Transverse colon (tissue), 4 donors: Measurements from ENCODE around the gene ABO. TPM values are rescaled to one million over a fixed set of nuclear protein-coding genes. Genes with fewer than 3 reads are reported as not detected.
"Not testable (repeated sequence)": the region's sequence is repeated elsewhere in the genome, so short reads cannot be mapped to it uniquely, and the experiment has no call there.

Source experiments
- DNase-seq: peaks from one replicate; pipeline ENCODE4 v3.0.0-alpha.2; 2019
- H3K27ac ChIP-seq, 4 donors: fragments of 200-600 bp; sonication (generic); 2 replicates each; pipeline ENCODE4 v1.5.1; 2016 to 2018; ENCODE audit warnings: inconsistent platforms in 4 of 4
- H3K27me3 ChIP-seq: fragments of 200-600 bp; sonication (generic); 2 replicates; pipeline ENCODE4 v1.5.1; 2017; ENCODE audit warnings: inconsistent platforms
- H3K36me3 ChIP-seq, 4 donors: fragments of 200-600 bp; sonication (generic); 2 replicates each; pipeline ENCODE4 v1.5.1; 2017 to 2019; ENCODE audit warnings: inconsistent platforms in 4 of 4
- H3K4me1 ChIP-seq, 4 donors: fragments of 200-600 bp; sonication (generic); 2 replicates each; pipeline ENCODE4 v1.5.1; 2017 to 2020; ENCODE audit warnings: inconsistent platforms in 4 of 4
- H3K4me3 ChIP-seq, 4 donors: fragments of 200-600 bp; sonication (generic); 1 replicate in 1 of 4; 2 replicates in 3 of 4; pipeline versions ENCODE4 v1.5.1 to v1.6.1; 2017 to 2019; ENCODE audit warnings: inconsistent platforms in 4 of 4
- H3K9me3 ChIP-seq, 2 donors: fragments of 200-600 bp; sonication (generic); 2 replicates each; pipeline ENCODE4 v1.5.1; 2017 to 2019; ENCODE audit warnings: inconsistent platforms in 2 of 2
- EP300 ChIP-seq: sonication (generic); formaldehyde crosslinking; IDR thresholded peaks from one replicate; pipeline ENCODE4 v1.6.1; 2017; ENCODE audit warnings: antibody characterized with exemption, low read depth
- POLR2A ChIP-seq: fragments of 450-650 bp; IDR thresholded peaks from one replicate; pipeline ENCODE4 v1.6.1; 2016; ENCODE audit warnings: antibody characterized with exemption, mild to moderate bottlenecking, moderate library complexity
- POLR2AphosphoS5 ChIP-seq, 3 donors: sonication (generic); formaldehyde crosslinking; IDR thresholded peaks; one replicate each; pipeline ENCODE4 v1.6.1; 2016; ENCODE audit warnings: antibody characterized with exemption in 3 of 3
- WGBS, 2 donors: methylation state at CpG; one replicate each; pipeline ENCODE4 v1.1.5; 2018; ENCODE audit warnings: low coverage in 1 of 2; 5-methylcytosine and 5-hydroxymethylcytosine counted together
- in situ Hi-C, 4 donors: fragments of 200-750 bp; cut with MboI; loops; one replicate each; pipeline versions ENCODE4 v1.15.0 to v1.15.1; 2017; ENCODE audit warnings: low sequenced_read_pairs in 3 of 4, low pct_ligation_motif_present in 1 of 4, low pct_unique_long_range_greater_than_20kb in 1 of 4
- intact Hi-C: fragments of 100-400 bp; cut with DNase I; formaldehyde crosslinking; loops from one replicate; pipeline ENCODE4 v1.15.1; 2023; ENCODE audit warnings: low total_unique reads
- total RNA-seq, 4 donors: library from RNA; depleted of rRNA; stranded (reverse); fragments of >200 nt; gene quantifications; one replicate each; pipeline ENCODE4 v1.1.0, GENCODE V29; 2016
- TF ChIP-seq, protein P1 (sequence below), 5 experiments: fragments of 200-600 bp in 3 of 5; fragments of 450-650 bp in 2 of 5; sonication (generic) in 3 of 5; IDR thresholded peaks; 1 replicate in 2 of 5; 2 replicates in 3 of 5; pipeline ENCODE4 v1.5.1; 2016 to 2017; ENCODE audit warnings: antibody characterized with exemption in 5 of 5, inconsistent platforms in 3 of 5, mild to moderate bottlenecking in 2 of 5, moderate library complexity in 1 of 5

The ABO gene
- total RNA-seq, 4 donors from 2014 or later = 77.4 to 199 (median 141) TPM

DNA sequence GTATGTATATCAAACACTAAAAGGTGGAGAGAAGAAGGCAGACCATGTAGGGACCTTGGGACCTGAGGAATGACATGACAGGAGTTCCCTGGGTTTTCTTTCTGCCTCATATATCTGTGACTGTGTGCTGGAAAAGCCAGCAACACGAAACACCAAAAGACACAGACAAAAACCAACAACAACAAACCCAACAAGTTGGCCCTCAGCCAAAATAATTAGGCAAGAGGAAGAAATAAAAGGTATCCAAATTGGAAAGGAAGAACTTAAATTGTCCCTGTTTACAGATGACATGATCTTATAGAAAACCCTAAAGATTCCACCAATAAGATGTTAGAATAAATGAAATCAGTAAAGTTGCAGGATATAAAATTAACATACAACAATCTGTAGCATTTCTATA lies 21.7 kb downstream of the ABO start:
- no peaks in the 10 kb centered on the region for H3K9me3 ChIP-seq
- intact Hi-C loops = no loop called here
- H3K4me3 ChIP-seq = no peak overlapping the region
- no peak for DNase-seq
- H3K27me3 ChIP-seq = no peaks in the 10 kb centered on the region
- TF ChIP-seq POLR2AphosphoS5 (IDR thresholded peaks at IDR 0.05) (no peak), EP300 (no peak), POLR2A (no peak)
- TF ChIP-seq, protein P1, sequence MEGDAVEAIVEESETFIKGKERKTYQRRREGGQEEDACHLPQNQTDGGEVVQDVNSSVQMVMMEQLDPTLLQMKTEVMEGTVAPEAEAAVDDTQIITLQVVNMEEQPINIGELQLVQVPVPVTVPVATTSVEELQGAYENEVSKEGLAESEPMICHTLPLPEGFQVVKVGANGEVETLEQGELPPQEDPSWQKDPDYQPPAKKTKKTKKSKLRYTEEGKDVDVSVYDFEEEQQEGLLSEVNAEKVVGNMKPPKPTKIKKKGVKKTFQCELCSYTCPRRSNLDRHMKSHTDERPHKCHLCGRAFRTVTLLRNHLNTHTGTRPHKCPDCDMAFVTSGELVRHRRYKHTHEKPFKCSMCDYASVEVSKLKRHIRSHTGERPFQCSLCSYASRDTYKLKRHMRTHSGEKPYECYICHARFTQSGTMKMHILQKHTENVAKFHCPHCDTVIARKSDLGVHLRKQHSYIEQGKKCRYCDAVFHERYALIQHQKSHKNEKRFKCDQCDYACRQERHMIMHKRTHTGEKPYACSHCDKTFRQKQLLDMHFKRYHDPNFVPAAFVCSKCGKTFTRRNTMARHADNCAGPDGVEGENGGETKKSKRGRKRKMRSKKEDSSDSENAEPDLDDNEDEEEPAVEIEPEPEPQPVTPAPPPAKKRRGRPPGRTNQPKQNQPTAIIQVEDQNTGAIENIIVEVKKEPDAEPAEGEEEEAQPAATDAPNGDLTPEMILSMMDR (IDR thresholded peaks at IDR 0.05) = no peak
- peak overlapping the region; percentile 87 to 92 (median 88) for H3K27ac ChIP-seq
- in situ Hi-C loops = no loop called here
- H3K4me1 ChIP-seq = peaks cover 6 to 46% (median 30%) of the 10 kb centered on the region in 4 donors
- no peaks in the 10 kb centered on the region for H3K36me3 ChIP-seq
- WGBS, 2 donors = 21 to 40% methylated on average over 1 of the region's 1 CpG

GRCh38 chr9:133252301-133253020 lies 22.5 kb downstream of the ABO start:
- Histone ChIP-seq H3K27me3 (no peaks in the 10 kb centered on the region), H3K36me3 (no peaks in the 10 kb centered on the region), H3K4me3 (peak overlapping the region in 2 of 4 donors; percentile 8 to 21), H3K4me1 (peaks cover 6 to 46% (median 30%) of the 10 kb centered on the region in 4 donors), H3K9me3 (no peaks in the 10 kb centered on the region), H3K27ac (peak overlapping the region; percentile 87 to 92 (median 88))
- peak; percentile 63 to 86 (median 64) for TF ChIP-seq POLR2AphosphoS5 (IDR thresholded peaks at IDR 0.05)
- TF ChIP-seq EP300 = peak; percentile 50
- TF ChIP-seq, protein P1 (IDR thresholded peaks at IDR 0.05) = peak in 1 of 5 experiments; percentile 43
- TF ChIP-seq POLR2A = peak; percentile 64
- in situ Hi-C loops = no loop called here
- 33 to 61% methylated on average over 2 to 16 of the region's 16 CpGs for WGBS, 2 donors
- intact Hi-C loops = no loop called here
- DNase-seq = peak; percentile 91

DNA sequence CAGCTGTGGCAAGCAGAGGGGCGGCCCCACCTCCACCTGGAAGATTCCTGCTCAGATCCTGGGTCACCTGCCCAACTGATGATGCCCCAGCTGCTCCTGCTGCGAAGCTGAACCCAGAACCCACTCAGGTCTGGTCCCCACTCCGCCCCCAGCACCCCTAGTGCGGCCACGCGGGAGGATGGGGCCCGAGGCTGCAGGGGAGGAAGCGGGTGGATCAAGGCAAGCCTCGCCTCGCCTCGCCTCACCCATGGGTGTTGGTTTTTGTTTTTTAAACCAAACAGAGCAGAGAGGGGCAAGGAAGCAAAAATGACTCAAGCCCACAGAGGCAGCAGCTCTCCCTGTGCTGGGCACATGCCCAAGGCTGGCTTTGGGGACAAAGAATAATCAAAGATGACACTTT lies 23.2 kb downstream of the ABO start:
- Histone ChIP-seq H3K27ac (peak overlapping the region; percentile 87 to 92 (median 88)), H3K9me3 (no peaks in the 10 kb centered on the region), H3K27me3 (no peaks in the 10 kb centered on the region), H3K4me3 (peak overlapping the region in 2 of 4 donors; percentile 8 to 21), H3K4me1 (peaks cover 6 to 46% (median 30%) of the 10 kb centered on the region in 4 donors), H3K36me3 (no peaks in the 10 kb centered on the region)
- no peak for DNase-seq
- intact Hi-C loops = no loop called here
- TF ChIP-seq POLR2AphosphoS5 (IDR thresholded peaks at IDR 0.05) = no peak
- TF ChIP-seq, protein P1 (IDR thresholded peaks at IDR 0.05) = no peak
- no peak for TF ChIP-seq EP300
- TF ChIP-seq POLR2A = no peak
- in situ Hi-C loops = no loop called here
- 54% methylated on average over 10 of the region's 11 CpGs; no CpG with 5 or more reads in 1 of the 2 donors for WGBS, 2 donors

DNA sequence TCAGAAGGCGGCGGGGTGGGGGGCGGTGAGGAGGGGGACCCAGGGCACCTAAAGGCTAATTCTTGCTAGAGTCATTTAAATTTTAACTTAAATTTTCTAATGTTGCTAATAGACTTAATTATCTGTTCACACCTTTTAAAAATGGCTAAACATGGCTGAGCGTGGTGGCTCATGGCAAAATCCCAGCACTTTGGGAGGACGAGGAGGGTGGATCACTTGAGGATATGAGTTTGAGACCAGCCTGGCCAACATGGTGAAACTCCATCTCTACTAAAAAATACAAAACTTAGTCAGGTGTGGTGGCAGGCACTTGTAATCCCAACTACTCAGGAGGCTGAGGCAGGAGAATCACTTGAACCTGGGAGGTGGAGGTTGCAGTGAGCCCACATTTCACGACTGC lies 23.8 kb downstream of the ABO start:
- in situ Hi-C loops, H3K4me3 ChIP-seq, H3K36me3 ChIP-seq, intact Hi-C loops, H3K27me3 ChIP-seq, DNase-seq, H3K9me3 ChIP-seq: not testable (repeated sequence)
- 72 to 76% methylated on average over 4 to 6 of the region's 6 CpGs for WGBS, 2 donors
- H3K27ac ChIP-seq = peak overlapping the region; percentile 87 to 92 (median 88)
- peaks cover 6 to 46% (median 30%) of the 10 kb centered on the region in 4 donors for H3K4me1 ChIP-seq
